Loucy (cell line): Measurements from ENCODE around the gene PAK5.

ENCODE experiments used
- EZH2phosphoT487 ChIP-seq: fragments of 200-600 bp; IDR thresholded peaks from 2 replicates; pipeline ENCODE4 v1.6.1; 2018; ENCODE audit warnings: antibody characterized with exemption, mild to moderate bottlenecking, moderate library complexity, borderline replicate concordance
- TF ChIP-seq, protein P1 (sequence below): fragments of 200-600 bp; sonication (generic); conservative IDR thresholded peaks from 2 replicates; pipeline ENCODE4 v1.5.1; 2014; ENCODE audit warnings: mild to moderate bottlenecking, antibody characterized with exemption, low read length

DNA sequence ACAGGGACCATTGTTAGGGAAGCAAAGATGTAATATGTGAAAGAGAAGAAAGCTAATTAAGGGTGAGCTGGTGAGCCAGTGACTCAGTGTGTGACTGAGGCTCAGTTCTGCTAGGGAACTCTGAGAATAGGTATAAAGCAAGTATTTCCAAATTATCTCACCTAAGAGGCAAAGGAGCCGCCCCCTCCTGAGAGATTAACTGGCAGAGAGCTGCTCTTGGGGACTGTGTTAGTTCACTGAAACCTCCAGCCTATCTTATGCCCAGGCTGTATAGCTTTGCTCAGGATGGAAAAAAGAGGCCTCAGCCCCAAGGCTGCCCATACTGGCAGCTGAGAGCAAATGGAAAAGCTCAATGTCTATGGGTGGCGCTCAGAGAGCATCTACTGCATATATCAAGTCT lies 152.0 kb downstream of the PAK5 start:
- TF ChIP-seq, protein P1, sequence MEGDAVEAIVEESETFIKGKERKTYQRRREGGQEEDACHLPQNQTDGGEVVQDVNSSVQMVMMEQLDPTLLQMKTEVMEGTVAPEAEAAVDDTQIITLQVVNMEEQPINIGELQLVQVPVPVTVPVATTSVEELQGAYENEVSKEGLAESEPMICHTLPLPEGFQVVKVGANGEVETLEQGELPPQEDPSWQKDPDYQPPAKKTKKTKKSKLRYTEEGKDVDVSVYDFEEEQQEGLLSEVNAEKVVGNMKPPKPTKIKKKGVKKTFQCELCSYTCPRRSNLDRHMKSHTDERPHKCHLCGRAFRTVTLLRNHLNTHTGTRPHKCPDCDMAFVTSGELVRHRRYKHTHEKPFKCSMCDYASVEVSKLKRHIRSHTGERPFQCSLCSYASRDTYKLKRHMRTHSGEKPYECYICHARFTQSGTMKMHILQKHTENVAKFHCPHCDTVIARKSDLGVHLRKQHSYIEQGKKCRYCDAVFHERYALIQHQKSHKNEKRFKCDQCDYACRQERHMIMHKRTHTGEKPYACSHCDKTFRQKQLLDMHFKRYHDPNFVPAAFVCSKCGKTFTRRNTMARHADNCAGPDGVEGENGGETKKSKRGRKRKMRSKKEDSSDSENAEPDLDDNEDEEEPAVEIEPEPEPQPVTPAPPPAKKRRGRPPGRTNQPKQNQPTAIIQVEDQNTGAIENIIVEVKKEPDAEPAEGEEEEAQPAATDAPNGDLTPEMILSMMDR, result no peak
- no peak for TF ChIP-seq EZH2phosphoT487
